GM19395 (cell line): ENCODE data around the gene BABAM2.
"Not testable (repeated sequence)": the region's sequence is repeated elsewhere in the genome, so short reads cannot be mapped to it uniquely, and the experiment has no call there.

ENCODE experiments used
- ATAC-seq: cut with Tn5 transposase; IDR thresholded peaks from one replicate; pipeline ENCODE4 v1.9.1; 2021; ENCODE audit warnings: mild to moderate bottlenecking, moderate library complexity; ENCODE audit not compliant: unreplicated experiment

The BABAM2 gene

DNA sequence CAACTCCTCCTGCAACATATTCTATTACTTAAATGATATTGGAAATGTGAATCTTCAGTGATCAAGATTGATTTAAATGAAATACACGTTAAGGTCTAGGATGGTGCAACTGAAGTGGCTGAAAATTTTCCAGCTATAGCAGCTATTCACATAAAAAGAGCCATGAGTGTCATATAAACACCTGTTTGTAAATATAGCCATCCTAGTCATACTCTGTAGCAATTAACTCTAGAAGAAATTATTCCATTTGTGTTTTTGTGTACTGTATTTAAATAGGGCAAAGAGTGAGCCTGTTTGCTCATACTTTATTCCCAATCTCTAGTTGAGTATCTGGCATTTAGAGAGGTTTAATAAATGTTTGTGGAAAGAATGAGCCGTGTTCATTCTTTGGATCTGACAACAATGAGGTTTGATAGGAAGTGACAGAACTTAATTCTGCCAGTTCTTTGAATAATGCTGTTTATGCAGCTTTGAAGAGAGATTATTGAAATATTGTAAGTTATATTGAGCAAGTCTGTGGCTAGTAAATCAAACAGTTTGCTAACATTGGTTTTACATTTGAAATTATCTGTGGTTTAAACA lies 49.7 kb downstream of the BABAM2 start:
- no peak for ATAC-seq

DNA sequence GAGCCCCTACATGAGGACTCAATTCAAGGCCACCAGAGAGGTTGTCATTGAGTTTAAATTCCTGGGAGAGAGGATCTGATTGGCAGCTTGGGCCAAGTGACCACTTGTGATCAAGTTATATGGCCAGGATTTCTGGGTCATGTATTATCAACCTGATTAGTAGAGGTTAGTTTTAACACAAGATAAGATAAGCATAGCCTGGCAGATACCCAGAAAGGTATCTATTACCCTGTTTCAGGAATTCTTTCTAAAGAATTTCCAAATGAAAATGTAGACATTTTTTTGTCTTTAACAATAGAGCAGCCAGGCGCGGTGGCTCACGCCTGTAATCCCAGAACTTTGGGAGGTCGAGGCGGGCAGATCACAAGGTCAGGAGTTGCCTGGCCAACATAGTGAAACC lies 50.5 kb downstream of the BABAM2 start:
- ATAC-seq, result no peak

DNA sequence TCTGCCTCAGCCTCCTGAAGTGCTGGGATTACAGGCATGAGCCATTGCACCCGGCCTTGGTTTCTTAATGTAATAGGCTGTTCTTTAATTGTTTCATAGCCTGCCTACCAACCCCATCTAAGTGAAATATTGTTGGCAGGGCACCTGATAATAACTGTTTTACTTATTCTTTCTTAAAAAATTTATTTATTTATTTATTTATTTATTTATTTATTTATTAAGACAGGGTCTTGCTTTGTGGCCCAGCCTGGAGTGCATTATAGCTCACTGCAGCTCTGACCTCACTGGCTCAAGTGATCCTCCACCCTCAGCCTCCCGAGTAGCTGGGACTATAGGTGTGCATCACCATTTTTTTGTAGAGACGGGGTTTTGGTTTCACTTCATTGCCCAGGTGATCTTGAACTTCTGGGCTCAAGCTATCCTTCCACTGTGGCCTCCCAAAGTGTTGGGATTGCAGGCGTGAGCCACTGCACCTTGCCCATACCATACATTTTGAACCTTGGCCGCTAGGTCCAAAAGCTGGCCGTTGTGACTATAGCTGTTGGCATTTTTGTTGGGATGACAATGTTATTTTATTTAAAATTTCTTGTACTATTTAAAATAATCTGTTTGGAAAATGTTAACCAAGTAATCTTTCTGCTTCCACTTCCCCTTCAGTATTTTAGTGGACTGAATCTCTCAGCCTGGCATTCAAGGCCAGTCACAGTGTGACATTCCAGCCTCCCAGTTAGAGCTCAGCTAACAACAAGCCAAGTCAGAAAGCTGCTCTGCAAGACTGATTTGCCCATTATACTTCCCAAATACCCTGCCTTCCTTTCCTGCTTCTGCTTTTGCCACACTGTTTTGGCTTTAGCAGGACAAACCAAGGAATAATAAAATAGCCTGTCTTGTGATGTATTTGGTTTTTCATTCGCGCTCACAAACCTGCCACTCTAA lies 52.4 kb downstream of the BABAM2 start:
- ATAC-seq, result no peak

DNA sequence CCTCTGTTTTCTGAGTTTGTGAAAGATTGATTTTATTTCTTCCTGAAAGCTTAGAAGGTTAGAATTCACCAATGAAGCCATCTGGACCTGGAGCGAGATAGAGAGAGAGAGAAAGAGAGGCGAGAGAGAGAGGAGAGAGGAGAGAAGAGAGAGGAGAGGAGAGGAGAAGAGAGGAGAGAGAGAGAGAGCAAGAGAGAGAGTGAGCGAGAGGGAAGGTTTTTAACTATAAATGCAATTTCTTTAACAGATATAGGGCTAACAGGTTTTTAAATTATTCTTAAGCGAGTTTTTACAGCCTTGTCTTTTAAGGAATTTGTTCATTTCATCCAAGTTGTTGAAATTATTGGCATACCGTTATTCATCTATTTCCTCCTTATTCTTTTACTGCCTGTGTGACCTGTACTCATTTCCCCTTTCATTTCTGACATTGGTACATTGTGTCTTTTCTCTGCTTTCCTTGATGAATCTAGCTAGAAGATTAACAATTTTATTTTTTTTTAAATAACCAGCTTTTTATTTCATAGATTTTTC lies 56.1 kb downstream of the BABAM2 start:
- ATAC-seq, result no peak

DNA sequence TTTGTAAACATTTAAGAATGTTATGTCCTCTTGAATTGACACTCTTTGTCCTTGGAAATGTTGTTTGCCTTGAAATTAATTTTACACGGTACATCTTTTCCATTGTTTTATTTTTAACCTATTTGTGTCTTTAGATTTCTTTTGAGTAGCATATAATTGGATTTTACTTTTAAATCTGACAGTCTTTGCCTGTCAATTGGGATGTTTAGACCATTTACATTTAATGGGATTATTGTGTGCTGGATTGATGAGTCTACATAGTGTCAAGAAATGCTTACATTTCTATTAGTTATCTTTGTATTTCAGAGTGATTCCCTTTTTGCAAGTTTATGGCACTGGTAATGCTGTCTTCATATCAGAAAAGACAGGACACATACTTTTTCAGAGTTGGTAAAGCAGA lies 61.5 kb downstream of the BABAM2 start:
- ATAC-seq, result no peak

DNA sequence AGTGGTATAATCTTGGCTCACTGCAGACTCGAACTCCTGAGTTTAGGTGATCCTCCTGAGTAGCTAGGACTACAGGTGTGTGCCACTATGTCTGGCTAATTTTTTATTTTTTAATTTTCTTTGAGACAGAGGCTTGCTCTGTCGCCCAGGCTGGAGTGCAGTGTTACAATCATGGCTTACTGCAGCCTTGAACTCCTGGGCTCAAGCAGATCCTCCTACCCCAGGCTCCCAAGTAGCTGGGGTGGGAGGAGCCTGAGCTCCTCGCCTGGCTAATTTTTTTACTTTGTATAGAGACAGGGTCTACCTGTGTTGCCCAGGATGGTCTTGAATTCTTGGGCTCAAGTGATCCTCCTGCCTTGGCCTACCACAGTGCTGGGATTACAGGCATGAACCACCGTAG lies 62.5 kb downstream of the BABAM2 start:
- no peak for ATAC-seq

DNA sequence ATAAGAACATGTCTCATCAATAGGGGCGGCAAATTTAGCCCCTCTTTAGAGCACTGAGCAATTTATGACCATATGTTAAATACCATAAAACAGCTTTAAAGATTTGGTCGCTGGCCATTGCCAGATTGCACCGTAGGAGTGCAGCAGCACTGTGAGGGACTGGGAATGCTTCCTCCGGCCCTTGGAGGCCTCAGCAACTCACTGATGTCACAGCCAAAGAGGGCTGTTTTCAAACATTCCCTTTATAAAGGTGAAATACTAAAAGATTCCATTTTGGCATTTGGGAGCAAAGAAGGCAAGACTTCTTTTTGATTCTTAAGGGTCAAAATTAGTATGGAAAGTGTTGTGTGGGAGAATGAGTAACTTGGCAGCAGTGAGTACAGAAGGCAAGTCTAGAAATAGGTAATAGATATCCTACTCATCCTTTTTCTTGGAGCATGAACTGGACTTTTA lies 63.7 kb downstream of the BABAM2 start:
- no peak for ATAC-seq

DNA sequence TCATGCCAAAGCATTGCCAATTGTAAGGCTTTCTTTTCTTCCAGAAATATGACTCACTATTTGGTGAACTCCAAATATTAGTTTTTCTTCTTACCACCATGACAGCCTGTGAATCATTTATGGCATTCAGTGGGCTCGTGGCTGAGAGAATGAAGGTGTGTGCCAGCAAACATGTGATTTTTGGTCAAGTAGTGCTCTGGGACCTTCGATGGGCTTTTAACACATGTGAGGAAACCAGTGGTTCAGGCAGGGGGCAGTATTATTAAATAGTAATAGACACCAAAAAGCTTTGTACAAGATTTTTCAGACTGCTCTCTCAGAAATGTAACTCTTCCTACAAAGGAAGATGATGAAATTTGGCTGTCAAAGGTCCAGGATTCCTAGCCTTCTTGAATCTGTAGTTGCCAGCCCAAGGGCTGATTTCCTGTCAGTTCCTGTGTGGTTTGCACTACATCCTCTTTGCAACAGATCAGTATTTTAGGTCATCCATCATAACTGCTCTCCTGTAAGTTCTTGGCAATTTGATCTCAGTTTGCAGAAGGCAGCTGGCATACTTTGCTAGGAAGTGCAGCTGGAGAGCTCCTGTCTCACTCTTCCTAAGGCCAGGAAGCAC lies 64.3 kb downstream of the BABAM2 start:
- ATAC-seq, result no peak

DNA sequence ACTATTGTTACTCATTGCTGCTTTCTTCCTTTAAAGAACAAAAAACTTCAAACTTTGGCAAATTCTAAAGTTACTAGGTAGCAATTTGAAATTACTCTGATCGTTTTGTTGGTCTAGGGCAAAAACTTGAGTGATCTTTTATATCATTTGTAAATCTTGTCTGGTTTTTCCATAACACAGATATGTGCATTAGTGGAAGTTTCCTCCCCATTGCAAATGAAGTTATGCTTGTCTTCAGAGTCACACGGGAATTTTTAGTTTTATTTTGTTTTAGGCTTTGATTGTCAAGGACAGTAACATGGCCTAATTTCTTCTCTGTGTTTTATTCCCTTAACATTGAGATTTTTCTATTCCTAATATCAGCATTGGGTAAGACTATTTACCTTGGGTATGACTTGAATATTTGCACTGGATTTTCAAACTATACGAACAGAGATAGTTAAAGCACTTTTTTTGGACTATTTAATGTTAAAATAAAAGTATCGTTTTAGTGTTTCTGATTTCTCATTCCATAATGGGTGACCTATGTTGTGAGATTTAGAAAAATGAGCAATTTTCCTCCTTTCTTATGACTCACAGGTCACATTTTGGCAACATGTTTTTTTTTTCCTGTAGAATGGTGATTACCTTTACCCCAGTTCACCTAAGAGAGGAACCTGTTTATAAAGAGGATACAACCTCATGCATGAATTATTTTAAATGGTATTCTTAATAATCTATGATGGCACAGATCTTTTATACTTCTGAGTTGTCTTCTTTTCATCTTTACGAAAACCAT lies 65.0 kb downstream of the BABAM2 start:
- ATAC-seq, result no peak

DNA sequence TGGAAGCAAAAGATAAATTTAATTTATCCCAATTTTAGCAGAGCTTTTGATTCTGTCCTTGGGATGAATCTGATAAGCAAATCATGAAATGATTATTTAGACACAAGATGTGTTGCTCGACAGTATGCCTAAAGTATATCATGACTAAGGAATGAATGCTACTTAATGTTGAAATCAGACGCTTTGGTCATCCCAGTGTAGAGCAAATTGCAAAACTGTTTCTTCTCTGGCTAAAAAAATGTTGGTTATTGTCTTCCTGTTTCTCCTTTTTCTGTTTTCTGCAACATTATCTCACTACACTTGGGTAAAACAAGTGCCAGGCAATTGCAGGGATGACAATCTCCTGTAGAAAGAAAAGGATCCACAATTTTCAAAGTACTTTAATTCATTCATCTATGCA lies 66.4 kb downstream of the BABAM2 start:
- no peak for ATAC-seq

DNA sequence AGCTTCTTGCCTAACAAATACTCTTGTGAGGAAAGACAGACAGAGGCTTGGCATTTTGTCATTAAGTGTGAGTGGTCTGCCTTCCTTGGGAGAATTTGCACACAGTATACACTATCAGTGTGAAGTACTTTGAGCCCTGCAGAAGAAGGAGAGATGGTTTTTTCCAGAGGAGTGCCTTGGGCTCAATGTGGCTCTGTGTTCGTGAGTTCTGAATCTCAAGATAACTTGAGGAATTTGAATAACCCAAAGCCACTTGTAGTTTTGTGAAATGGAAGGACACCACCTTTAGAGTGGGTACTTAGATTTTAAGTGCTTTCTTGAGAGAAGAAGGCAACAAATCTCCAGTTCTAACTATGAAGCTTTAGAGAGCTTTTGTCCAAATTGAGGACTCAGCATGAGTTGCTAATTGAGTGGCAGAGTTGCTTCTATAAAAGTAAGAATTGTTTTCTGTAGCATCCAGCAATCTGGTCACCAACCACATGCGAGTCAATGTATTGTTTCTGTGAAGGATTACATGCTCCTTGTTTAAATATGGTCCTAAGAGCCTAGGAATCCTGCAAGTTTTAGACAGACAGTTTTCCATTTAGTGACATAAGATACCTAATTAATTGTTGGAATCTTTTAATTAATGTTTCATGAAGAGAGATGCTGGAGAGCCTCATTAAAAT lies 68.3 kb downstream of the BABAM2 start:
- no peak for ATAC-seq

DNA sequence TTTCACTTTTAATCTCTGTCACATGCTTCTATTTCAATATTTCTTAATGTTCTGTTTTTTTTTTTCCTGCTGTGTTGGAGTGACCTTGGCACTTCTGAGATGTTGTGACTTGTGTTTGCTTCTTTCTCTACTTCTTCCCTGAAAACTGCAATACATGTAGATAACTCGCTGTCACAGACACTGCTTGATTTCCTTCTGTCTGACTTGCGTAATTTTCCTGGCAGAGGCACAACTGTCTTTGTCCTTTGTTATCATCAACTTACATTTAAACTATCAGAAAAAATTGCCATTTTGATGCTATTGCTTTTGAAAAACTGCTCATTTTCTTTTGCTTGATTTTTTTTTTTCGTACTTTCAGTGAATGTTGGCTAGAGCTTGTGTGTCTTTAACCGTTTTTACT lies 69.0 kb downstream of the BABAM2 start:
- ATAC-seq, result no peak

DNA sequence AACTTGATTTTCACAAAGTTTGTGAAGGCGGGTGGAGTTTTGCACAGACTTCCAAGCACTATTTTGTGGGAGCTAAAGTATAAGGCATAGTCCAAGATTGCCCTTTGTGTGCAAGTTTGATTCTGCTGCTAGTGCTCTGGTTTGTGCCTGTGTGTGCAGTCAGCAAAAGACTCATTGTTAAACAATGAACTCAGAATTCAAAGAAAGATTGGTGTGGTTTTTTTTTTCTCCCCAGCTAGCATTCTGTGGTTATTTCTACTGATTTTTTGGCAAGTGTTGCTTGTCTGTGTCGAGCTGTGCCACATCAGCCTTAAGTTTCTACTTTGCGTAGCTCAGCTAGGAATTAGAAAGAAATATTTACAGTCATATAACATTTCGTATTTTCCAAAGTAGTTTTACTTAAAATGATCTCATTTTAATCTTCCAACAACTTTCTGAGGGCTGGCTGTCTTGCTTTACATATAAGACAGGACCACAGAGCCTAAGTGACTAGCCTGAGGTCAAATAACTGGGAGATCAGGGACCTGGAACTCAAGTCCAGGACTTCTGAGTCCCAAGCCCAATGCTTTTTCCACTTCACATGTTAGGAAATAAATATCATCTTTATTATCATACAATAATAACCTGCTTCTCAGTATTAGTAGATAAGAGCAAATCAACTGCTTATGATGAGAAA lies 69.8 kb downstream of the BABAM2 start:
- no peak for ATAC-seq

DNA sequence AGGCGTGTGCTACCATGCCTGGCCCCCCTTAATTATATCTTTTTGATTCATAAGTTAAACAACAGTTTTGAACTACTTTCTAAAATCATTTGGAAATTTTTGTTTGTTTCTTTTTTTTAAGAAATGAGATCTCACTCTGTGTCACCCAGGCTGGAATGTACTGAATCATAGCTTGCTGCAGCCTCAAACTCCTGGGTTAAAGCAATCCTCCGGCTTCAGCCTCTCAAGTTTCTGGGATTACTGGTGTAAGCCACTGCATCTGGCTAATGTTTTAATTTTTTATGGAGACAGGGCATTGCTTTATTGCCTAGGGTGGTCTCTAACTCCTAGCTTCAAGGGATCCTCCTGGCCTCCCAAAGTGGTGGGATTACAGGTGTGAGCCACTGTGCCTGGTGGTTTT lies 71.5 kb downstream of the BABAM2 start:
- no peak for ATAC-seq

DNA sequence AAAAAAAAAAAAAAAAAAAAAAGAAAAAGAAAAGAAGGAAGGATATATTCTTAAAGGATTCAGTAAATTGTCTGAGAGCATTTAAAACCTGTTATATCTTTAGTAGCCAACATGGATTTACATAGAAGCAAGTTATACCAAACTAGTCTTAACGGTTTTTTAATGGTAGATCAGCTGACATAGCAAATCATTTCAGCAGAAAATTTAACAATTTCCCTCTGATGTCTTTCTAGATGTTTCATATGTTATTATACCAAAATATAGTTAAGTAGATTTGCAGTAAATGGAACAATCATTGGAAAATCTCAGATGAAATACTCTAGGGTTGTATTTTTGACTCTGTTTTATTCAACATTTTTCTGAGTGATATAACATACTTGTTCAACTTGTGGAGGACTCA lies 72.9 kb downstream of the BABAM2 start:
- no peak for ATAC-seq

DNA sequence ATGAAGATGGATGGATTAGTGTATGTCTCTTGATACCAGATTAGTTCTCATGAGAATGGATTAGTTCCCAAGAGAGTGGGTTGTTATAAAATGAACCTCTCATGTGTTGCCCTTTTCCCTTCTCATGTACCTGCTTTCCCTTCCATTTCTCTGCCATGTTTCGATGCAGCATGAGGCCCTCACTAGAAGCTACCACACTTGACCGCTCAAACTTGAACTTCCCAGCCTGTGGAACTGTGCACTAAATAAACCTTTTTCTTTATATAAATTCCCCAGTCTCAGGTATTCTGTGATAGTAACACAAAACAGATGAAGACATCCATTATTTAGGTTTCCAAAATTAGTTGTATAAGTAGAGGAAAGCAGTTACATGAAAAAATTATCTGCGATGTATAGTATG lies 73.5 kb downstream of the BABAM2 start:
- ATAC-seq, result no peak

DNA sequence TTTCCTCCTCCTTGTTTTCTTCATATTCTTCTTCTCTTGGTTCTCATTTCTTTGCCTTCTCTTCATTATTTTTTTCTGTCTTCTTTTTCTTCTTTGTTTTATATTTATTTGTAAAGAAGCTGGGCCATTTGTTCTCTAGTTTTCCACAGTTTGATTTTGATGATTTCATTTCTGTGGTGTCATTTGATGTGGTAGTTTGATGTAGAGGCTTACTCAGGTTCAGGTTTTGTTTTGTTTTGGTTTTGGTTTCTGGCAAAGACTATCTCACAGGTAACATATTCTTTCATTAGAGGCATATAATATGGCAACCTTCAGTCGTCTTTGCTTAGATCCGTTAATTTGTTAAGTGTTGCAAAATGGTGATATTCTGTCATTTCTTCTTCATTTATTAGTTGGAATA lies 75.3 kb downstream of the BABAM2 start:
- no peak for ATAC-seq

DNA sequence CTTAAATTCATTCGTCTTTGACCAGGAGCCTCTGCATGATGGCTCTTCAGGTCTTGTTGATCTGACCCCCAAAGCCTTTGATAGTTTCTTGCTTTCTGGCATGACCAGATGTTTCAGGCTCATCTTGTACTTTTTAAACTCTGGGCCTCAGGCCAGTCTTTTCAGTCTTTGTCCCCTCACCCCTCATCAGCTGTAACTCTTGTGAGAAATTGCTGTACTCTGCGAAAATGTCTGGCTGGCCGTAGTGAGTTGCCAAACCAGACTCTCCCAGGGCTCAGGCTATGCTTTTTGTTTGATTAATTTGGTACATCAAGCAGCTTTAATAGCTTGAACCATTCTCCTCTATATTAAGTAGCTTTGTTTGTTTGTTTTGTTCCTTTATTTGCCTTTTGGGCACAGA lies 75.9 kb downstream of the BABAM2 start:
- no peak for ATAC-seq

DNA sequence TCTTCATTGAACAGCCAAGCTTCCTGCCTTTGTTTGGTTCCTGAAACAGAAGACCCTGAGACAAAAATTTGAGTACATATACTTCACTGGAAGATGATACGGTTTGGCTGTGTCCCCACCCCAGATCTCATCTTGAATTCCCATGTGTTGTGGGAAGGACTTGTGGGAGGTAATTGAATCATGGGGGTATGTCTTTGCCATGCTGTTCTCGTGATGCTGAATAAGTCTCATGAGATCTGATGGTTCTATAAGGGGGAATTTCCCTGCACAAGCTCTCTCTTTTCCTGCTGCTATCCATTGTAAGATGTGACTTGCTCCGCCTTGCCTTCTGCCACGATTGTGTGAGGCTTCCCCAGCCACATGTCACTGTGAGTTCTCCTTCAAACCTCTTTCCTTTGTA lies 76.5 kb downstream of the BABAM2 start:
- ATAC-seq, result no peak

DNA sequence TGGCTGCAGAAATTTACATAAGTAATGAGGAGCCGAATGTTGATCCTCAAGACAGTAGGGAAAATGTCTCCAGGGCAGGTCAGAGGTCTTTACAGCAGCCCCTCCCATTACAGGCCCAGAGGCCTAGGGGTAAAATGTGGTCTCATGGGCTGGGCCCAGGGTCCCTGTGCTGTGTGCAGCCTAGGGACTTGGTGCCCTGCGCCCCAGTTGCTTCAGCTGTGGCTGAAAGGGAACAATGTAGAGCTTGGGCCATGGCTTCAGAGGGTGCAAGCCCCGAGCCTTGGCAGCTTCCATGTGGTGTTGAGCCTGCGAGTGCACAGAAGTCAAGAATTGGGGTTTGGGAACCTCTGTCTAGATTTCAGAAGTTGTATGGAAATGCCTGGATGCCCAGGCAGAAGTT lies 77.5 kb downstream of the BABAM2 start:
- ATAC-seq, result not testable (repeated sequence)
